HEK293 (cell line): ENCODE results near the gene EEF2.

Source experiments
- CTCF ChIA-PET: fragments of 350-600 bp; formaldehyde crosslinking; extraction: SDS; loops from one replicate; lab custom pipeline; 2021; ENCODE audit warnings: antibody characterized with exemption; lab: Yijun Ruan, JAX
- POLR2A ChIA-PET: fragments of 300-600 bp; formaldehyde crosslinking; extraction: SDS; loops from one replicate; lab custom pipeline; 2020; ENCODE audit warnings: antibody characterized with exemption, inconsistent platforms; lab: Yijun Ruan, JAX
- H3K27ac ChIP-seq: fragments of 200-500 bp; sonication (Bioruptor generic); 2 replicates; pipeline ENCODE4 v1.5.1; 2014; ENCODE audit warnings: low read depth, low read length, control low read depth, inconsistent platforms; ENCODE audit errors: extremely low read depth
- H3K36me3 ChIP-seq, 2 experiments: fragments of 200-500 bp in 1 of 2; sonication (Bioruptor generic) in 1 of 2; 1 replicate in 1 of 2; 2 replicates in 1 of 2; pipeline ENCODE4 v1.5.1; 2014 to 2017; ENCODE audit warnings: inconsistent platforms in 2 of 2, low read length in 2 of 2; ENCODE audit not compliant: control insufficient read depth in 2 of 2, insufficient read depth in 1 of 2
- H3K4me1 ChIP-seq: fragments of 200-500 bp; sonication (Bioruptor generic); 2 replicates; pipeline ENCODE4 v1.5.1; 2014; ENCODE audit warnings: mild to moderate bottlenecking, low read length, inconsistent platforms; ENCODE audit not compliant: control insufficient read depth, insufficient read depth
- H3K4me3 ChIP-seq: 2 replicates; pipeline ENCODE4 v1.5.1; 2011; ENCODE audit warnings: low read depth, mild to moderate bottlenecking, control low read depth, low read length, moderate library complexity
- H3K9me3 ChIP-seq: fragments of 200-500 bp; sonication (Bioruptor generic); 2 replicates; pipeline ENCODE4 v1.5.1; 2014; ENCODE audit warnings: low read depth, low read length, inconsistent platforms; ENCODE audit not compliant: control insufficient read depth, insufficient read depth
- HOXD13 ChIP-seq: sonication (generic); formaldehyde crosslinking; IDR thresholded peaks from 2 replicates; pipeline ENCODE4 v1.8.0; 2022; ENCODE audit warnings: missing genetic modification reagents, borderline replicate concordance
- KLF8 ChIP-seq: fragments of 450-650 bp; formaldehyde crosslinking; IDR thresholded peaks from 2 replicates; pipeline ENCODE4 v1.5.1; 2016; ENCODE audit warnings: missing biosample characterization, missing genetic modification characterization
- PBX3 ChIP-seq: sonication (generic); formaldehyde crosslinking; IDR thresholded peaks from 2 replicates; pipeline ENCODE4 v1.8.1; 2022; ENCODE audit warnings: mild to moderate bottlenecking, moderate library complexity, missing genetic modification reagents
- SP2 ChIP-seq: fragments of 450-650 bp; formaldehyde crosslinking; IDR thresholded peaks from 2 replicates; pipeline ENCODE4 v1.5.1; 2016; ENCODE audit warnings: missing biosample characterization, missing genetic modification characterization
- ZFHX2 ChIP-seq: fragments of 450-650 bp; formaldehyde crosslinking; conservative IDR thresholded peaks from 2 replicates; pipeline ENCODE4 v1.5.1; 2016; ENCODE audit warnings: missing biosample characterization, missing genetic modification characterization
- ZNF18 ChIP-seq: fragments of 450-650 bp; formaldehyde crosslinking; IDR thresholded peaks from 2 replicates; pipeline ENCODE4 v1.5.1; 2016; ENCODE audit warnings: missing biosample characterization, missing genetic modification characterization
- ZNF223 ChIP-seq: fragments of 450-650 bp; formaldehyde crosslinking; IDR thresholded peaks from 2 replicates; pipeline ENCODE4 v1.5.1; 2016; ENCODE audit warnings: missing biosample characterization, missing genetic modification characterization
- ZNF555 ChIP-seq: fragments of 450-650 bp; formaldehyde crosslinking; conservative IDR thresholded peaks from 2 replicates; pipeline ENCODE4 v1.5.1; 2017; ENCODE audit warnings: missing biosample characterization, mild to moderate bottlenecking, missing genetic modification characterization, inconsistent platforms
- ZNF621 ChIP-seq: fragments of 450-650 bp; formaldehyde crosslinking; IDR thresholded peaks from 2 replicates; pipeline ENCODE4 v1.5.1; 2017; ENCODE audit warnings: missing biosample characterization, missing genetic modification characterization
- ZNF645 ChIP-seq: fragments of 450-650 bp; formaldehyde crosslinking; IDR thresholded peaks from 2 replicates; pipeline ENCODE4; 2016; ENCODE audit warnings: missing biosample characterization, missing genetic modification characterization
- ZNF747 ChIP-seq: fragments of 450-650 bp; formaldehyde crosslinking; IDR thresholded peaks from 2 replicates; pipeline ENCODE4 v1.5.1; 2016; ENCODE audit warnings: missing biosample characterization, missing genetic modification characterization
- TF ChIP-seq, protein P1 (sequence below): fragments of 450-650 bp; formaldehyde crosslinking; IDR thresholded peaks from 2 replicates; pipeline ENCODE4 v1.5.1; 2016; ENCODE audit warnings: missing biosample characterization, missing genetic modification characterization, borderline replicate concordance
- TF ChIP-seq, protein P2 (sequence below): fragments of 450-650 bp; formaldehyde crosslinking; IDR thresholded peaks from 2 replicates; pipeline ENCODE4 v1.5.1; 2016; ENCODE audit warnings: missing biosample characterization, missing genetic modification characterization
- TF ChIP-seq, protein P3 (sequence below): fragments of 450-650 bp; formaldehyde crosslinking; conservative IDR thresholded peaks from 2 replicates; pipeline ENCODE4 v1.5.1; 2016; ENCODE audit warnings: low read depth, missing biosample characterization, missing genetic modification characterization

The EEF2 gene

DNA sequence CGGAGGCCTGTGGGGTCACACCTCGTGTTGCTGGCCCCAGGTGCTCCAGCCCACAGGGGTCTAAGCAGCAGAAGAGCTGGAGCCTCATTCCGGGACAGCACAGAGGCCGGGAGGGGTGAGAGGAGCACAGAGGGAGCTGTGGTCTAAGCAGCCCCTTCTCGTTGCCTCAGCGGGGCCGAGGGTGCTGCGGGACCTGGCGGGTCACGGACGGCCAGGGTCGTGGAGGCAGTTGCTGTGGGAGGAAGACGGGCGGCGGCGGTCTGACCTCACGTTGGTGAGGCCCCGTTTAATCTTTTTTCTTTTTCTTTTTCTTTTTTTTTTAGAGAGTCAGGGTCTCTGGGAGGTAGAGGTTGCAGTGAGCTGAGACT is 44.0 kb upstream of the EEF2 start (continued):
- TF ChIP-seq, protein P1, sequence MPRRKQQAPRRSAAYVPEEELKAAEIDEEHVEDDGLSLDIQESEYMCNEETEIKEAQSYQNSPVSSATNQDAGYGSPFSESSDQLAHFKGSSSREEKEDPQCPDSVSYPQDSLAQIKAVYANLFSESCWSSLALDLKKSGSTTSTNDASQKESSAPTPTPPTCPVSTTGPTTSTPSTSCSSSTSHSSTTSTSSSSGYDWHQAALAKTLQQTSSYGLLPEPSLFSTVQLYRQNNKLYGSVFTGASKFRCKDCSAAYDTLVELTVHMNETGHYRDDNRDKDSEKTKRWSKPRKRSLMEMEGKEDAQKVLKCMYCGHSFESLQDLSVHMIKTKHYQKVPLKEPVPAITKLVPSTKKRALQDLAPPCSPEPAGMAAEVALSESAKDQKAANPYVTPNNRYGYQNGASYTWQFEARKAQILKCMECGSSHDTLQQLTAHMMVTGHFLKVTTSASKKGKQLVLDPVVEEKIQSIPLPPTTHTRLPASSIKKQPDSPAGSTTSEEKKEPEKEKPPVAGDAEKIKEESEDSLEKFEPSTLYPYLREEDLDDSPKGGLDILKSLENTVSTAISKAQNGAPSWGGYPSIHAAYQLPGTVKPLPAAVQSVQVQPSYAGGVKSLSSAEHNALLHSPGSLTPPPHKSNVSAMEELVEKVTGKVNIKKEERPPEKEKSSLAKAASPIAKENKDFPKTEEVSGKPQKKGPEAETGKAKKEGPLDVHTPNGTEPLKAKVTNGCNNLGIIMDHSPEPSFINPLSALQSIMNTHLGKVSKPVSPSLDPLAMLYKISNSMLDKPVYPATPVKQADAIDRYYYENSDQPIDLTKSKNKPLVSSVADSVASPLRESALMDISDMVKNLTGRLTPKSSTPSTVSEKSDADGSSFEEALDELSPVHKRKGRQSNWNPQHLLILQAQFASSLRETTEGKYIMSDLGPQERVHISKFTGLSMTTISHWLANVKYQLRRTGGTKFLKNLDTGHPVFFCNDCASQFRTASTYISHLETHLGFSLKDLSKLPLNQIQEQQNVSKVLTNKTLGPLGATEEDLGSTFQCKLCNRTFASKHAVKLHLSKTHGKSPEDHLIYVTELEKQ, result no peak

DNA sequence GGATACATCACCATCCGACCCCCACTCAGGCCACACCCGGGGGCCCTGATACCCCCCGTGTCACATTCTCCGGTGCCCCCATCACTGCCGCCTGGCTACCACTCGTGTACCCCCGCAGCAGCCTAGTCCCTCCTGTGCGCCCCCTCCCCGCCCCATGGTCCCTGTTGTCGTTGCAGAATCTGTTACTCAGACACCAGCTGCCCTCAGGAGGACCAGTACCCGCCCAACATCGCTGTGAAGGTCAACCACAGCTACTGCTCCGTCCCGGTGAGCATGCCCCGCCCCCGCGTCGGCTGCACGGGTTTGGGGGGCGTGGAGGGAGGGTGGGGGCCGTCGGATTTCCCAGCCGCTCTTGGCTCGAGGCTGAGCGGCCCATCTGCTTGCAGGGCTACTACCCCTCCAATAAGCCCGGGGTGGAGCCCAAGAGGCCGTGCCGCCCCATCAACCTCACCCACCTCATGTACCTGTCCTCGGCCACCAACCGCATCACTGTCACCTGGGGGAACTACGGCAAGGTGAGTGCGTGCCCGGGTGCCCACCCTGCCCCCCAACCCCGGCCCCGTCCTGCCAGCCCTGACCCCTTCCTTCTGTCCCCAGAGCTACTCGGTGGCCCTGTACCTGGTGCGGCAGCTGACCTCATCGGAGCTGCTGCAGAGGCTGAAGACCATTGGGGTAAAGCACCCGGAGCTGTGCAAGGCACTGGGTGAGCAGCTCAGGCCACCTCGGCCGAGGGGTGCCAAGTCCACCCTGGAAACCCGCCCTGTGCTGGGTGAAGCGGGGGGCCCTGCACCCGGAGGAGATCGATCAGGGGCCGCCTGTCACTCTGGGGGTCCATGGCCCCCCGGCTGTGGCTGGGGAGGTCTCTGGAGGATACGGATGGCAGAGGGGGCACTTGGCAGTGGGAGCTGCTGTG is 43.3 kb upstream of the EEF2 start:
- peaks cover 0 to 62% of the 10 kb centered on the region in 2 experiments; a peak in 2 of 3 replicates for H3K36me3 ChIP-seq
- no peak overlapping the region for H3K4me3 ChIP-seq
- no peak overlapping the region for H3K27ac ChIP-seq
- no peaks in the 10 kb centered on the region for H3K9me3 ChIP-seq
- ChIA-PET POLR2A (interaction anchor here (0.6 to 1.3 kb wide), 3 partner anchors 21 to 132 kb away, joined by 3 to 7 read pairs (median 4); partner anchors contain the start of genes EEF2 and PIAS4), CTCF (no interaction called here)
- no peaks in the 10 kb centered on the region for H3K4me1 ChIP-seq
- TF ChIP-seq ZNF747 (tag by site-specific recombination), result no peak

- no peaks in the 10 kb centered on the region for H3K9me3 ChIP-seq
- ChIA-PET CTCF (interaction anchor here (0.5 kb wide), 1 partner anchor 205 kb away, joined by 3 read pairs; no protein-coding TSS in a partner anchor), POLR2A (no interaction called here)
- no peak overlapping the region for H3K27ac ChIP-seq
- H3K4me3 ChIP-seq, result no peak overlapping the region
- no peaks in the 10 kb centered on the region for H3K4me1 ChIP-seq
- peaks cover 0 to 53% of the 10 kb centered on the region in 2 experiments; a peak in 2 of 3 replicates for H3K36me3 ChIP-seq
- no peak for TF ChIP-seq ZNF18
Observed at GRCh38 chr19:4027146-4027545, 41.9 kb upstream of the EEF2 start.

GRCh38 chr19:4025317-4025716 is 40.1 kb upstream of the EEF2 start:
- no peaks in the 10 kb centered on the region for H3K9me3 ChIP-seq
- CTCF ChIA-PET, result no interaction called here
- POLR2A ChIA-PET, result no interaction called here
- no peaks in the 10 kb centered on the region for H3K4me1 ChIP-seq
- H3K36me3 ChIP-seq, result peaks cover 0 to 53% of the 10 kb centered on the region in 2 experiments; a peak in 2 of 3 replicates
- TF ChIP-seq ZFHX2 (tag by site-specific recombination) (no peak), ZNF555 (tag by site-specific recombination) (no peak), ZNF621 (tag by site-specific recombination) (no peak), PBX3 (no peak), ZNF645 (tag by site-specific recombination) (no peak), KLF8 (tag by site-specific recombination) (no peak), ZNF223 (tag by site-specific recombination) (no peak), HOXD13 (CRISPR knock-in tag) (no peak), SP2 (tag by site-specific recombination) (no peak)
- TF ChIP-seq, protein P2, sequence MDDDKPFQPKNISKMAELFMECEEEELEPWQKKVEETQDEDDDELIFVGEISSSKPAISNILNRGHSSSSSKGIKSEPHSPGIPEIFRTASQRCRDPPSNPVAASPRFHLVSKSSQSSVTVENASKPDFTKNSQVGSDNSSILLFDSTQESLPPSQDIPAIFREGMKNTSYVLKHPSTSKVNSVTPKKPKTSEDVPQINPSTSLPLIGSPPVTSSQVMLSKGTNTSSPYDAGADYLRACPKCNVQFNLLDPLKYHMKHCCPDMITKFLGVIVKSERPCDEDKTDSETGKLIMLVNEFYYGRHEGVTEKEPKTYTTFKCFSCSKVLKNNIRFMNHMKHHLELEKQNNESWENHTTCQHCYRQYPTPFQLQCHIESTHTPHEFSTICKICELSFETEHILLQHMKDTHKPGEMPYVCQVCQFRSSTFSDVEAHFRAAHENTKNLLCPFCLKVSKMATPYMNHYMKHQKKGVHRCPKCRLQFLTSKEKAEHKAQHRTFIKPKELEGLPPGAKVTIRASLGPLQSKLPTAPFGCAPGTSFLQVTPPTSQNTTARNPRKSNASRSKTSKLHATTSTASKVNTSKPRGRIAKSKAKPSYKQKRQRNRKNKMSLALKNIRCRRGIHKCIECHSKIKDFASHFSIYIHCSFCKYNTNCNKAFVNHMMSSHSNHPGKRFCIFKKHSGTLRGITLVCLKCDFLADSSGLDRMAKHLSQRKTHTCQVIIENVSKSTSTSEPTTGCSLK (tag by site-specific recombination), result no peak
- TF ChIP-seq, protein P3, sequence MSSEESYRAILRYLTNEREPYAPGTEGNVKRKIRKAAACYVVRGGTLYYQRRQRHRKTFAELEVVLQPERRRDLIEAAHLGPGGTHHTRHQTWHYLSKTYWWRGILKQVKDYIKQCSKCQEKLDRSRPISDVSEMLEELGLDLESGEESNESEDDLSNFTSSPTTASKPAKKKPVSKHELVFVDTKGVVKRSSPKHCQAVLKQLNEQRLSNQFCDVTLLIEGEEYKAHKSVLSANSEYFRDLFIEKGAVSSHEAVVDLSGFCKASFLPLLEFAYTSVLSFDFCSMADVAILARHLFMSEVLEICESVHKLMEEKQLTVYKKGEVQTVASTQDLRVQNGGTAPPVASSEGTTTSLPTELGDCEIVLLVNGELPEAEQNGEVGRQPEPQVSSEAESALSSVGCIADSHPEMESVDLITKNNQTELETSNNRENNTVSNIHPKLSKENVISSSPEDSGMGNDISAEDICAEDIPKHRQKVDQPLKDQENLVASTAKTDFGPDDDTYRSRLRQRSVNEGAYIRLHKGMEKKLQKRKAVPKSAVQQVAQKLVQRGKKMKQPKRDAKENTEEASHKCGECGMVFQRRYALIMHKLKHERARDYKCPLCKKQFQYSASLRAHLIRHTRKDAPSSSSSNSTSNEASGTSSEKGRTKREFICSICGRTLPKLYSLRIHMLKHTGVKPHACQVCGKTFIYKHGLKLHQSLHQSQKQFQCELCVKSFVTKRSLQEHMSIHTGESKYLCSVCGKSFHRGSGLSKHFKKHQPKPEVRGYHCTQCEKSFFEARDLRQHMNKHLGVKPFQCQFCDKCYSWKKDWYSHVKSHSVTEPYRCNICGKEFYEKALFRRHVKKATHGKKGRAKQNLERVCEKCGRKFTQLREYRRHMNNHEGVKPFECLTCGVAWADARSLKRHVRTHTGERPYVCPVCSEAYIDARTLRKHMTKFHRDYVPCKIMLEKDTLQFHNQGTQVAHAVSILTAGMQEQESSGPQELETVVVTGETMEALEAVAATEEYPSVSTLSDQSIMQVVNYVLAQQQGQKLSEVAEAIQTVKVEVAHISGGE (tag by site-specific recombination), result no peak
- TF ChIP-seq, all 188 proteins: peak for 0
- Histone ChIP-seq H3K27ac (no peak overlapping the region), H3K4me3 (no peak overlapping the region)
